Measurements from ENCODE around the gene HLA-DRB5. TPM values are rescaled to one million over a fixed set of nuclear protein-coding genes. Genes with fewer than 3 reads are reported as not detected.

Gene HLA-DRB5
- total and polyA plus RNA-seq, 10 of the 15 experiments (the other 5 are each of a cell fraction or from before 2014, with no cell fraction given), result 38.0 to 108 (median 62.8) TPM

DNA sequence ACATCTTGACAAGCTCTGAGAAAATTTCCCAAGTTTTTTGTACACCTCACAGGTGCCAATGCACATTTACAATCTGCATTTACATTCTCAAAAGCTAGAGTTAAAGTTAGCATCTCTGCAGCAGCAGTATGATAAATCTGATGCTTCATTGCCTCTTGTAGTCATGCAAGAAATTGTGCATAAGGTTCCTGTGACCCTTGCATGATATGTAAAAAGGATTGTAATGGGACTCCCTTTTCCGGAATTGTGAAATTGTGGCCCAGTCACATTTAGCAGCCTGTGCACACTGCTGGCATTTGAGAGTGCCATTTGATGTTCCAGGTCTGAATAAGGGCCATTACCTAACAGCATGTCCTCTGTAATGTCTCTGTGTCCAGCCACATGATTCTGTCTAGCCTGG lies 35.4 kb upstream of the HLA-DRB5 start:
- no peak overlapping the region for H2AFZ ChIP-seq (ENCODE audit: control insufficient read depth, low read depth, low read length)
- no peaks in the 10 kb centered on the region for H3K36me3 ChIP-seq (ENCODE audit: control insufficient read depth in 2 of 2, insufficient read depth in 2 of 2, low read length in 1 of 2)
- ChIA-PET POLR2A (no interaction called here), CTCF (no interaction called here), RAD21 (ENCODE audit: unreplicated experiment) (no interaction called here), SMC1A (ENCODE audit: uncharacterized antibody, unreplicated experiment) (no interaction called here)
- ATAC-seq, result no peak
- BruUV-seq (replicated peaks), result no TSS peak
- H3K9me3 ChIP-seq (replicated peaks; ENCODE audit: control insufficient read depth, insufficient read depth, low read length), result no peaks in the 10 kb centered on the region
- intact Hi-C loops (cut with micrococcal nuclease; ENCODE audit: unreplicated experiment), result no loop called here
- H3K4me2 ChIP-seq (ENCODE audit: control insufficient read depth, insufficient read depth), result no peak overlapping the region
- TF ChIP-seq, protein P1, sequence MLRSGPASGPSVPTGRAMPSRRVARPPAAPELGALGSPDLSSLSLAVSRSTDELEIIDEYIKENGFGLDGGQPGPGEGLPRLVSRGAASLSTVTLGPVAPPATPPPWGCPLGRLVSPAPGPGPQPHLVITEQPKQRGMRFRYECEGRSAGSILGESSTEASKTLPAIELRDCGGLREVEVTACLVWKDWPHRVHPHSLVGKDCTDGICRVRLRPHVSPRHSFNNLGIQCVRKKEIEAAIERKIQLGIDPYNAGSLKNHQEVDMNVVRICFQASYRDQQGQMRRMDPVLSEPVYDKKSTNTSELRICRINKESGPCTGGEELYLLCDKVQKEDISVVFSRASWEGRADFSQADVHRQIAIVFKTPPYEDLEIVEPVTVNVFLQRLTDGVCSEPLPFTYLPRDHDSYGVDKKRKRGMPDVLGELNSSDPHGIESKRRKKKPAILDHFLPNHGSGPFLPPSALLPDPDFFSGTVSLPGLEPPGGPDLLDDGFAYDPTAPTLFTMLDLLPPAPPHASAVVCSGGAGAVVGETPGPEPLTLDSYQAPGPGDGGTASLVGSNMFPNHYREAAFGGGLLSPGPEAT (IDR thresholded peaks at IDR 0.05; ENCODE audit: low read depth), result no peak
- TF ChIP-seq ESRRA (IDR thresholded peaks at IDR 0.05; ENCODE audit: low read length) (no peak), HDAC6 (IDR thresholded peaks at IDR 0.05; ENCODE audit: unreplicated experiment) (no peak)
- DNase-seq (ENCODE audit: low read depth, low spot score), result no peak
- H4K20me1 ChIP-seq (ENCODE audit: control insufficient read depth, insufficient read depth), result no peaks in the 10 kb centered on the region
- H3K9ac ChIP-seq (ENCODE audit: control insufficient read depth, insufficient read depth, low read length), result no peak overlapping the region
- no peak overlapping the region for H3K27ac ChIP-seq (ENCODE audit: control insufficient read depth, insufficient read depth)
- no peaks in the 10 kb centered on the region for H3K4me1 ChIP-seq (ENCODE audit: control insufficient read depth, insufficient read depth, low read length)
- WGBS (ENCODE audit: insufficient coverage, insufficient replicate concordance, low lambda C conversion rate, missing lambda C conversion rate), result 20% methylated on average over 1 of the region's 1 CpG
- FAIRE-seq, result no peak
- H3K79me2 ChIP-seq (ENCODE audit: control insufficient read depth, insufficient read depth, low read length), result no peaks in the 10 kb centered on the region
- no peak overlapping the region for H3K4me3 ChIP-seq
- H3K27me3 ChIP-seq (replicated peaks in 1 of 2; ENCODE audit: control insufficient read depth in 2 of 2, insufficient read depth in 2 of 2, low read length in 1 of 2), result no peaks in the 10 kb centered on the region
- in situ Hi-C loops (cut with MboI), result no loop called here

DNA sequence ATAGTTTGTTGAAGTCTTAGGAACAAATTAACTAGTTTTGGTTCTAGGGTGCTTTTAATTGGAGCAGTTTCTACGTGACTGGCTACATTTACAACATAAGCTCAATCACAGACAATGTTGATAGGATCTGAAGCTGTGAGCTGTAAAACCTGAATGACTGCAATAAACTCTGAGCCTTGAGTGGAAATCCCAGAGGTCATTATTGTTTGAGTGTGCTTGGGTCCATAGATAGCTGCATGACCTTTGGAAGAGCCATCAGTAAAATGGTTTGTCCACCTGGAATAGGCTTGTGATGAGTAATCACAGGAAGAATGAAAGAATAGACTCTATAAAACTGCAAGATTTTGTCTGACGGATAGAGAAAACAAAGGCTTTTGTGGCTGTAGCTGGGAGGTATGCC lies 32.9 kb upstream of the HLA-DRB5 start:
- in situ Hi-C loops (cut with MboI) (no loop called here), intact Hi-C loops (cut with micrococcal nuclease; ENCODE audit: unreplicated experiment) (no loop called here)
- Histone ChIP-seq H3K4me1 (ENCODE audit: control insufficient read depth, insufficient read depth, low read length) (no peaks in the 10 kb centered on the region), H4K20me1 (ENCODE audit: control insufficient read depth, insufficient read depth) (no peaks in the 10 kb centered on the region), H3K9me3 (replicated peaks; ENCODE audit: control insufficient read depth, insufficient read depth, low read length) (no peaks in the 10 kb centered on the region), H3K4me3 (no peak overlapping the region), H3K79me2 (ENCODE audit: control insufficient read depth, insufficient read depth, low read length) (peaks cover 2% of the 10 kb centered on the region), H3K36me3 (ENCODE audit: control insufficient read depth in 2 of 2, insufficient read depth in 2 of 2, low read length in 1 of 2) (no peaks in the 10 kb centered on the region), H3K9ac (ENCODE audit: control insufficient read depth, insufficient read depth, low read length) (no peak overlapping the region), H3K27ac (ENCODE audit: control insufficient read depth, insufficient read depth) (no peak overlapping the region), H3K4me2 (ENCODE audit: control insufficient read depth, insufficient read depth) (no peak overlapping the region), H2AFZ (ENCODE audit: control insufficient read depth, low read depth, low read length) (no peak overlapping the region), H3K27me3 (replicated peaks in 1 of 2; ENCODE audit: control insufficient read depth in 2 of 2, insufficient read depth in 2 of 2, low read length in 1 of 2) (no peaks in the 10 kb centered on the region)
- ChIA-PET POLR2A (no interaction called here), CTCF (interaction anchor here (0.7 kb wide), 1 partner anchor 149 kb away, joined by 3 read pairs; no protein-coding TSS in a partner anchor), RAD21 (ENCODE audit: unreplicated experiment) (no interaction called here), SMC1A (ENCODE audit: uncharacterized antibody, unreplicated experiment) (interaction anchor here (1.1 to 1.8 kb wide), 3 partner anchors 9 to 137 kb away, joined by 5 to 7 read pairs (median 5); no protein-coding TSS in a partner anchor)
- DNase-seq (ENCODE audit: low read depth, low spot score) (no peak), FAIRE-seq (no peak), ATAC-seq (no peak)
- TF ChIP-seq EZH2 (IDR thresholded peaks at IDR 0.05; ENCODE audit: borderline replicate concordance, control insufficient read depth, low read depth, low read length), result no peak
- WGBS (ENCODE audit: insufficient coverage, insufficient replicate concordance, low lambda C conversion rate, missing lambda C conversion rate), result 50% methylated on average over 2 of the region's 2 CpGs
- BruUV-seq (replicated peaks), result no TSS peak
